ENCODE results near the gene CAPN8. TPM values are rescaled to one million over a fixed set of nuclear protein-coding genes. Genes with fewer than 3 reads are reported as not detected.
A peak's percentile ranks its signal among the peaks of the same experiment; 100 is the strongest.

Gene CAPN8
- total and polyA plus RNA-seq, 10 donors: 0.08 to 0.73 TPM; not detected in 8

DNA sequence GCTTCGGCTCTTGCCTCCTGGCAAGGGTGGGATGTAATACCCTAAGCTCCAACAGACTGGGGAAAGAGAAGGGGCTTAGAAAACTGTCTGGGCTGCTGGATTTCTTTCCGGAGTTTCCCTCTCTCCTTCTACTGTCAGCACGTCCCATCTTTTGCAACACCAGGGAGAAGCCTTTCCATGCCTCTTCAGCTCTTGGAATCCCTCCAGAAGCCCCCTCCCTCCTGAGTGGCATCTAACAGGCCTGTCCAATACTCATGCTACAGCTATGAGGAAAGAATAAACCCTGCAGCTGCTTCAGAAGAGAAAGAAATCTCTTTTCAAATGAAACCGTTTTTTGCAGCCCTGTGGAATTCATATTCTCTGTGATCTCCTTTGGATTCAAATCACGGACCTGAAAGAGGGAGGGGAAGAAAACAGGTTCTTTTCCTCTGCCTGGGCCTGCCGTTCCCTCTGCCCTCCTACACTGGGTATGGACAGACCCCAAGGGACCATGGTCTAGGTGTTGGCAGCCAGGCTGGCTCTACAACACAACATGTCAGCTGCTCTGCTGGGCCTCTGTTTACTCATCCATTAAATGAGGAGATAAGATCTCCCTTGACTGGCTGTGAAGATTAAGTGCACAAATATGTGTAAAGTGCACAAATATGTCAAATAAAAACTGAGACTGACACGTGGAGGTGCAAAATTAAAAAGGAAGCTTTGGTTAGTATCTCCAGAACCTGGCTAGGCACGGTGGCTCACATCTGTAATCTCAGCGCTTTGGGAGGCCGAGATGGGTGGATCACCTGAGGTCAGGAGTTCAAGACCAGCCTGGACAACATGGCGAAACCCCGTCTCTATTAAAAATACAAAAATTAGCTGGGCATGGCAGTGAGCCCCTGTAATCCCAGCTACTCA lies 40.8 kb upstream of the CAPN8 start:
- no peaks in the 10 kb centered on the region for H3K27me3 ChIP-seq (replicated peaks in 1 of 7)
- no peak overlapping the region for H3K4me3 ChIP-seq
- peak overlapping the region in 7 of 8 donors; percentile 4 to 68 (median 59) for H3K27ac ChIP-seq
- H3K36me3 ChIP-seq: no peaks in the 10 kb centered on the region
- no peak for DNase-seq
- 77 to 88% (median 80%) methylated on average over 12 of the region's 12 CpGs for WGBS, 5 donors
- TF ChIP-seq POLR2AphosphoS5 (IDR thresholded peaks at IDR 0.05) (no peak), POLR2A (IDR thresholded peaks at IDR 0.05) (no peak)
- TF ChIP-seq, protein P1, sequence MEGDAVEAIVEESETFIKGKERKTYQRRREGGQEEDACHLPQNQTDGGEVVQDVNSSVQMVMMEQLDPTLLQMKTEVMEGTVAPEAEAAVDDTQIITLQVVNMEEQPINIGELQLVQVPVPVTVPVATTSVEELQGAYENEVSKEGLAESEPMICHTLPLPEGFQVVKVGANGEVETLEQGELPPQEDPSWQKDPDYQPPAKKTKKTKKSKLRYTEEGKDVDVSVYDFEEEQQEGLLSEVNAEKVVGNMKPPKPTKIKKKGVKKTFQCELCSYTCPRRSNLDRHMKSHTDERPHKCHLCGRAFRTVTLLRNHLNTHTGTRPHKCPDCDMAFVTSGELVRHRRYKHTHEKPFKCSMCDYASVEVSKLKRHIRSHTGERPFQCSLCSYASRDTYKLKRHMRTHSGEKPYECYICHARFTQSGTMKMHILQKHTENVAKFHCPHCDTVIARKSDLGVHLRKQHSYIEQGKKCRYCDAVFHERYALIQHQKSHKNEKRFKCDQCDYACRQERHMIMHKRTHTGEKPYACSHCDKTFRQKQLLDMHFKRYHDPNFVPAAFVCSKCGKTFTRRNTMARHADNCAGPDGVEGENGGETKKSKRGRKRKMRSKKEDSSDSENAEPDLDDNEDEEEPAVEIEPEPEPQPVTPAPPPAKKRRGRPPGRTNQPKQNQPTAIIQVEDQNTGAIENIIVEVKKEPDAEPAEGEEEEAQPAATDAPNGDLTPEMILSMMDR (IDR thresholded peaks at IDR 0.05 in 8 of 11, conservative IDR thresholded peaks at IDR 0.05 in 3 of 11): no peak
- intact Hi-C loops (cut with DNase I; ENCODE audit: low total_unique reads): no loop called here
- no peaks in the 10 kb centered on the region for H3K9me3 ChIP-seq
- peaks cover 4 to 53% (median 22%) of the 10 kb centered on the region in 6 donors for H3K4me1 ChIP-seq

DNA sequence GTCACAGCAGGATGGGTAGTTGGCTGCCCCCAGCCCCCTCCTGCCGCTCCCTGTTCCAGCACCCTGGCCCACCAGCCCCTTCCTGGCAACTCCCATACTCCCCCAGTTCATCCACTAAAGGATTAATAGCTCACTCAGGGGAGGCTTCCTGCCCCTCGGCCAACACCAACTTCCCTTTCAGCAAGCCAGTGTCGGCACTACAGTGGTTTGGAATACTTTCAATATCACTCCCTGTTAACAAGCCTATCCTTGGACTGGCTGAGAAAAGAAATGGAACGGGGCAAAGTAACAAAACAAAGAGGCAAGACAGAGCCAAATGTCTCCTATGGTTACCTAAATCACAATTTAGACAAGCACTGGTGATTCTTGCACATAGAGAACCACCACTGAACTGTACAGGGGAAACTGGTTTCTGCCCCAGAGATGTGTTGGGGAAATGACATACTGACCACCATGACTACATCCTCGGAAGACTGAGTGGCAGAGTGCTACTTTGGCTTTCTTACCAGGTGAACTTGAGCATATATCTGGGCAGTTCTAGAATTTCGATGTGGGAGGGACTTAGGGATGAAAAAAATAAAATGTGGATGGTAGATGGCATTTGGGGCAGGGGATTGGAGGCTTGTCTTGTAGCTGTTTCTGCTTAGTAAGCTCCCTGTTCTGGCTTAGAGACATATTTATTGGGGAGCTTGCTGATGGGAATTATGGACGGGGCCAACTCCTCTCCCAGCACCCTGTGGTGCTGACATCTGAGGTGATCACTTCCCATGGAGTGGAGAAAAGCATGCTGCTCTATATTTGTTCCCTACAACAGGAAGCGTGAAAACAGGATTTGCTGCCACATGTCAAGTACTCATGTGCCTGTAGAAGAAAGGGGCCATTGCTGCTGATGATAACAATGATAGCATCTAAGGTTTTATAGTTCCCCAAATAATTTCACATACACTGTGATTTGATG lies 39.7 kb upstream of the CAPN8 start:
- no peak for DNase-seq
- Histone ChIP-seq H3K36me3 (no peaks in the 10 kb centered on the region), H3K27ac (peak overlapping the region in 5 of 8 donors; percentile 29 to 68 (median 43)), H3K27me3 (replicated peaks in 1 of 7) (no peaks in the 10 kb centered on the region), H3K9me3 (no peaks in the 10 kb centered on the region), H3K4me1 (peaks cover 4 to 52% (median 21%) of the 10 kb centered on the region in 6 donors), H3K4me3 (no peak overlapping the region)
- intact Hi-C loops (cut with DNase I; ENCODE audit: low total_unique reads): no loop called here
- 38 to 53% (median 39%) methylated on average over 8 of the region's 8 CpGs for WGBS, 5 donors
- TF ChIP-seq POLR2A (IDR thresholded peaks at IDR 0.05): no peak
- TF ChIP-seq, protein P1 (IDR thresholded peaks at IDR 0.05 in 8 of 11, conservative IDR thresholded peaks at IDR 0.05 in 3 of 11): no peak
- no peak for TF ChIP-seq POLR2AphosphoS5 (IDR thresholded peaks at IDR 0.05)

DNA sequence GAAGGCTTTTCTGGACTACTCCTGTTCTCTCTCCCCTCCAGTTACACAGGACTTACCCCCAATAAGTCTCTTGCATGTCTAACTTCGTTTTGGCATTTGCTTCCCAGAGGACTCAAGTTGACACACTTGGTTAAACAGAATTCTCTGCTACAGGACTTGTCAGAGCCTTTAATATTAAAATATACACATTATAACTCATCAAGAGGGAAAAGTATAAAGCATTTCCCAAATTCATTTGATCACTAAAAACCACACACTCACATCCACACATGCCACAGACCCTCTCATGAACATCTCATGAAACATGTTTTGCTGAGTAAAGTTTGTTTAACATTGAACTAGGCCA lies 38.1 kb upstream of the CAPN8 start:
- no peak for TF ChIP-seq POLR2A (IDR thresholded peaks at IDR 0.05)
- TF ChIP-seq, protein P1 (IDR thresholded peaks at IDR 0.05 in 8 of 11, conservative IDR thresholded peaks at IDR 0.05 in 3 of 11): no peak
- TF ChIP-seq POLR2AphosphoS5 (IDR thresholded peaks at IDR 0.05): no peak
- Histone ChIP-seq H3K27me3 (replicated peaks in 1 of 7) (no peaks in the 10 kb centered on the region), H3K9me3 (no peaks in the 10 kb centered on the region), H3K27ac (no peak overlapping the region), H3K4me1 (peaks cover 4 to 46% (median 19%) of the 10 kb centered on the region in 6 donors), H3K4me3 (no peak overlapping the region), H3K36me3 (no peaks in the 10 kb centered on the region)
- no peak for DNase-seq
- WGBS, 5 donors: 59 to 82% (median 75%) methylated on average over 1 of the region's 1 CpG
- intact Hi-C loops (cut with DNase I; ENCODE audit: low total_unique reads): no loop called here

All from spleen (tissue), 11 donors.